ENCODE data around the gene EPX. TPM values are rescaled to one million over a fixed set of nuclear protein-coding genes. Genes with fewer than 3 reads are reported as not detected.

The EPX gene
- total and polyA plus RNA-seq, 2 experiments from 2014 or later, result not detected

DNA sequence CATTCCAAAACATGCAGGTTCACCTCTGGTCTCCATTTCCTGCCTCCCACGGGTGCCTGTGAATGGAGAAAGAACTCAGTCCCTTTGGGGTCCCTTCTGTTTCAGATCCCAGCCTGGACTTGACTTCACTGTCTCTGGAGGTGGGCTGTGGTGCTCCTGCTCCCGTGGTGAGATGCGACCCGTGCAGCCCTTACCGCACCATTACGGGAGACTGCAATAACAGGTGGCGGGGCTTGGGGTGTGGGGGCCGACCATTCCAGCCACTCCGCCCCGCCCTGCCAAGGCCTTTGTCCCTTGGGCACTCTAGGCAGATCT lies 56.4 kb downstream of the EPX start:
- TF ChIP-seq CTCF (IDR thresholded peaks at IDR 0.05; ENCODE audit: poor library complexity), result no peak
- H3K9me3 ChIP-seq (ENCODE audit: low read depth), result no peaks in the 10 kb centered on the region
- peaks cover 41% of the 10 kb centered on the region for H3K27me3 ChIP-seq
- H3K4me2 ChIP-seq, result peak overlapping the region; percentile 98
- peaks cover 17% of the 10 kb centered on the region for H3K4me1 ChIP-seq (ENCODE audit: insufficient read depth)
- no peaks in the 10 kb centered on the region for H3K79me2 ChIP-seq
- H3K9me2 ChIP-seq (replicated peaks; ENCODE audit: insufficient read depth), result no peaks in the 10 kb centered on the region
- H4K20me1 ChIP-seq (ENCODE audit: insufficient read depth, poor library complexity, severe bottlenecking), result no peaks in the 10 kb centered on the region
- 34% methylated on average over 10 of the region's 10 CpGs for WGBS (ENCODE audit: low lambda C conversion rate, missing lambda C conversion rate)
- H3K36me3 ChIP-seq (replicated peaks; ENCODE audit: insufficient read depth, low read depth), result no peaks in the 10 kb centered on the region
- H3K4me3 ChIP-seq, result no peak overlapping the region
- no peak overlapping the region for H3K27ac ChIP-seq
- peak overlapping the region; percentile 98 for H2AFZ ChIP-seq
- DNase-seq (ENCODE audit: low spot score), result no peak

DNA sequence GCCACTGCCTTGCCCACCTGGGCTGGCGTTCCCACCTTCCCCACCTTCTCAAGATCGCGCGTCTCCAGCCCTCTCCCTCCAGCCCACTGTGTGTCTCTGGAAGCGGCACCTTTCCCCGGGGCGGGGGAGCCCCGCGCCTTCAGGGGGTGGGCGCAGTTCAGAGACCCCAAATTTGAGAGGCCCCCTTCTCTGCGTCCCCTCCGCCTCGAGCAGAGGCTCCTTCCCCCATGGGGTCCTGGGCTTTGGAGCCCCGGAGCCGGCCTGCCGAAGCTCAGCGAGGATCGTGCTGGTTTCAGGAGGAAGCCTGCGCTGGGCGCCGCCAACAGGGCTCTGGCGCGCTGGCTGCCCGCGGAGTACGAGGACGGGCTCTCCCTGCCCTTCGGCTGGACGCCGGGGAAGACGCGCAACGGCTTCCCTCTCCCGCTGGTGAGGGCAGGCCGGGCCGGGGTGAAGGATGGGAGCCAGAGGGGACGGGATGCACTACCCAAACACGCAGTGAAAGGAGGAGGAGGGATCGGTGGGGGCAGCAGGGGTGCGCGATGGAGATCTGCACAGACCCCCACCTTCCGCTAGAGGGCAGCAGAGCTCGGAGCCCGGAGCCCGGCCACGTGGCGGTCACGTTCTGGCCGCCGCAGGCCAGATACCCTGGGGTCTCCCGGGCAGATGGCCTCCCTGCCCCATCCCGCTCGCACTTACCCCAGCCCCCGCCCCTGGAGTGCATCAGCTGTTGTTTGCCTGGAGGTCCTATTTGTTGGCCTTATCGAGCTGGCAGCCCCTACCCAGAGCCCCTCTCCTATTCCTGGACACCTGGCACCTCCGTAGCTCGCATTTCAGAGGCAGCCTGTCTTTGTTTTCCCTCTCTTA lies 57.0 kb downstream of the EPX start:
- 13% methylated on average over 40 of the region's 57 CpGs for WGBS (ENCODE audit: low lambda C conversion rate, missing lambda C conversion rate)
- peak overlapping the region; percentile 65 for H3K4me3 ChIP-seq
- no peaks in the 10 kb centered on the region for H4K20me1 ChIP-seq (ENCODE audit: insufficient read depth, poor library complexity, severe bottlenecking)
- DNase-seq (ENCODE audit: low spot score), result peak; percentile 74
- TF ChIP-seq CTCF (IDR thresholded peaks at IDR 0.05; ENCODE audit: poor library complexity) (peak; percentile 96), EZH2phosphoT487 (IDR thresholded peaks at IDR 0.05; ENCODE audit: low read depth, severe bottlenecking, unreplicated experiment) (no peak), EZH2 (IDR thresholded peaks at IDR 0.05; ENCODE audit: borderline replicate concordance) (peak; percentile 66)
- no peaks in the 10 kb centered on the region for H3K9me2 ChIP-seq (replicated peaks; ENCODE audit: insufficient read depth)
- no peak overlapping the region for H3K27ac ChIP-seq
- no peaks in the 10 kb centered on the region for H3K9me3 ChIP-seq (ENCODE audit: low read depth)
- peaks cover 43% of the 10 kb centered on the region for H3K27me3 ChIP-seq
- peak overlapping the region; percentile 98 for H2AFZ ChIP-seq
- peak overlapping the region; percentile 98 for H3K4me2 ChIP-seq
- no peaks in the 10 kb centered on the region for H3K79me2 ChIP-seq
- peaks cover 17% of the 10 kb centered on the region for H3K4me1 ChIP-seq (ENCODE audit: insufficient read depth)
- H3K36me3 ChIP-seq (replicated peaks; ENCODE audit: insufficient read depth, low read depth), result no peaks in the 10 kb centered on the region

DNA sequence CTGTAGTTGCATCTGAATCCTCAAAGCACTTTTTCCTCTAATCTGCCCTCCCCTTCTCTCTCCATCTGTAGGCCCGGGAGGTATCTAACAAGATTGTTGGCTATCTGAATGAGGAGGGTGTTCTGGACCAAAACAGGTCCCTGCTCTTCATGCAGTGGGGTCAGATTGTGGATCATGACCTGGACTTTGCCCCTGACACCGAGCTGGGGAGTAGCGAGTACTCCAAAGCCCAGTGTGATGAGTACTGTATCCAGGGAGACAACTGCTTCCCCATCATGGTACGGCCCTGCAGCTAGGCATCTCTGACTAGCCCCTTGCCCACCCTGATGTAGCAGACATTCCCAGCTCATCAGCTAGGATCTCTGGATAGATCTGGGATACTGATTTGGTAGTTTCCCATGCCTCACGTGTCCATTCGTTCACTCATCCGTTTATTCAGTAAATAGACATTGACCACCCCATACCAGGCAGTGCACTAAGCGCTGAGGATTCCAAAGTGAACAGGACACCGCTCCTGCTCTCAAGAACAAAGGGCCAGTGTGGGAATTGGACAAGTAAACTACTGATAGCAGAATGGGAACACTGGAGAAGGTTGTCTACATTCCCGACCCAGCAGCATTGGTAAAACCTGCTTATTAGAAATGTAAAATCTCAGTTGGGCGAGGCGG lies 58.0 kb downstream of the EPX start:
- no peaks in the 10 kb centered on the region for H4K20me1 ChIP-seq (ENCODE audit: insufficient read depth, poor library complexity, severe bottlenecking)
- no peak for DNase-seq (ENCODE audit: low spot score)
- 91% methylated on average over 12 of the region's 12 CpGs for WGBS (ENCODE audit: low lambda C conversion rate, missing lambda C conversion rate)
- no peaks in the 10 kb centered on the region for H3K36me3 ChIP-seq (replicated peaks; ENCODE audit: insufficient read depth, low read depth)
- H3K4me1 ChIP-seq (ENCODE audit: insufficient read depth), result peaks cover 13% of the 10 kb centered on the region
- no peak overlapping the region for H3K4me2 ChIP-seq
- no peak overlapping the region for H3K27ac ChIP-seq
- peaks cover 50% of the 10 kb centered on the region for H3K27me3 ChIP-seq
- no peak for TF ChIP-seq EZH2 (IDR thresholded peaks at IDR 0.05; ENCODE audit: borderline replicate concordance)
- TF ChIP-seq EZH2phosphoT487 (IDR thresholded peaks at IDR 0.05; ENCODE audit: low read depth, severe bottlenecking, unreplicated experiment), result no peak
- no peak overlapping the region for H2AFZ ChIP-seq
- H3K79me2 ChIP-seq, result no peaks in the 10 kb centered on the region
- H3K9me3 ChIP-seq (ENCODE audit: low read depth), result no peaks in the 10 kb centered on the region
- H3K4me3 ChIP-seq, result no peak overlapping the region
- H3K9me2 ChIP-seq (replicated peaks; ENCODE audit: insufficient read depth), result no peaks in the 10 kb centered on the region

DNA sequence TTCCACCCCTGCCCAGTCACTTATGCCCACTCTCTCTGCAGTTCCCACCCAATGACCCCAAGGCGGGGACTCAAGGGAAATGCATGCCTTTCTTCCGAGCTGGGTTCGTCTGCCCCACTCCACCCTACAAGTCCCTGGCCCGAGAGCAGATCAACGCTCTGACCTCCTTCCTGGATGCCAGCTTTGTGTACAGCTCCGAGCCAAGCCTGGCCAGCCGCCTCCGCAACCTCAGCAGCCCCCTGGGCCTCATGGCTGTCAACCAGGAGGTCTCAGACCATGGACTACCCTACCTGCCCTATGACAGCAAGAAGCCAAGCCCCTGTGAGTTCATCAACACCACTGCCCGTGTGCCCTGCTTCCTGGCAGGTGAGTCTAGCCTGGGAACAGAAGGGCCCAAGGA lies 59.6 kb downstream of the EPX start:
- H3K9me3 ChIP-seq (ENCODE audit: low read depth), result no peaks in the 10 kb centered on the region
- WGBS (ENCODE audit: low lambda C conversion rate, missing lambda C conversion rate), result 76% methylated on average over 9 of the region's 9 CpGs
- H3K79me2 ChIP-seq, result no peaks in the 10 kb centered on the region
- no peak overlapping the region for H3K27ac ChIP-seq
- H3K4me2 ChIP-seq, result no peak overlapping the region
- no peaks in the 10 kb centered on the region for H4K20me1 ChIP-seq (ENCODE audit: insufficient read depth, poor library complexity, severe bottlenecking)
- no peak overlapping the region for H2AFZ ChIP-seq
- no peaks in the 10 kb centered on the region for H3K36me3 ChIP-seq (replicated peaks; ENCODE audit: insufficient read depth, low read depth)
- TF ChIP-seq EZH2phosphoT487 (IDR thresholded peaks at IDR 0.05; ENCODE audit: low read depth, severe bottlenecking, unreplicated experiment), result no peak
- no peak for TF ChIP-seq CTCF (IDR thresholded peaks at IDR 0.05; ENCODE audit: poor library complexity)
- no peak for TF ChIP-seq EZH2 (IDR thresholded peaks at IDR 0.05; ENCODE audit: borderline replicate concordance)
- no peak overlapping the region for H3K4me3 ChIP-seq
- peaks cover 7% of the 10 kb centered on the region for H3K4me1 ChIP-seq (ENCODE audit: insufficient read depth)
- peaks cover 58% of the 10 kb centered on the region for H3K27me3 ChIP-seq
- peak; percentile 2 for DNase-seq (ENCODE audit: low spot score)
- H3K9me2 ChIP-seq (replicated peaks; ENCODE audit: insufficient read depth), result no peaks in the 10 kb centered on the region

All from hepatocyte (in vitro differentiated cells).